ENCODE measurements around the gene SCMH1.

The SCMH1 gene

DNA sequence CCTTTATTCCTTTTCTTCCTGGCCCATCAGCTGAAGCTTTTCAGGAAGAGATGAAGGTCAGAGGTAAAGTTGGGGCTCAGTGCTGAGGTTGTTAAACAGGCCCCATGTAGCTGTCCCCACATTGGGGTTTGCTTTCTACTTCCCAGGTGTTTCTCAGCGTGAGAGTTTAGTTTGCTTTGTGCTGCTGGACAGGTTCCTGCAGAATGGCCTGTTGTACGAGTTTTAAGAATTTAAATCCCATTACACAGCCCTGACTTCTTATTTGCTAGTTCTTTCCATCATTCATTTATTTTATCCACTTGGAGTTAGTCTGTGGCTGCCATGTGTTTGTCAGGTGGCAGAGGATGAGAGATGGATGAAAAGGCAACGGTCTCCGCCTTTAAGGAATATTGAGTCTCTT lies 243.4 kb downstream of the SCMH1 start:
- no peak overlapping the region for H3K4me3 ChIP-seq (ENCODE audit: low read length)
- TF ChIP-seq ZNF274 (IDR thresholded peaks at IDR 0.05; ENCODE audit: low read depth, low read length), result no peak

DNA sequence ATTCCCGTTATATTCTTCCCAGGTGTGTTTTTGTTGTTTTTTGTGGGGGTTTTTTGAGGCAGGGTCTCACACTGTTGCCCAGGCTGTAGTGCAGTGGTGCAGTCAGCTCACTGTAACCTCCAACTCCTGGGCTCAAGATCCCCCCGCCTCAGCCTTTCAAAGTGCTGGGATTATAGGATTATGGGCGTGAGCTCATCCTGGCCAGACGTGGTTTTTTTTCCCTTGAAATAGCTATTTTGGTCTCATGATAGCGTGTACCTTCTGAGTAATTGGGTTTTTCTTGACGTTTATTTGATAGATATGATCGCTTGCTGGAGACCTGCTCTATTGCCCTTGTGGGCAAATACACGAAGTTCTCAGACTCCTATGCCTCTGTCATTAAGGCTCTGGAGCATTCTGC lies 245.0 kb downstream of the SCMH1 start:
- no peak overlapping the region for H3K4me3 ChIP-seq (ENCODE audit: low read length)
- TF ChIP-seq ZNF274 (IDR thresholded peaks at IDR 0.05; ENCODE audit: low read depth, low read length), result no peak

DNA sequence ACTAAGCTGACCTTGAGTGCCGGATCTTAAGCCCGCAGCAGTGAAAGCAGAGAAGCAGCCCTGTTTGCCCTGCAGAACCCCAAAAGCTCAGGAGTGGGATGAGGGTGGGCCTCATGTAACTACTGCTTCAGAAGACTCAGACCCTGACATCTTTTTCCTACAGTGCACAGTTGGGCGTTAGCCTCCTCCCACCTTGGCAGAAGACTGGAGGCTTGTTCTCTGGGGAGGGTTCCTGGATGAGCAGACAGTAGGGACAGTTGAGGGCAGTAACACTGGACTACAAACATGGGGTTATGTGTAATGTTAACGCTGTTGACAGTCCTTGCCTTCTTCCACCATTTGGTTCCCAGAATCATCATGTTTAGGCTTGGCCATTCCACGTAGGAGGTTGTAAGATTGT lies 253.0 kb downstream of the SCMH1 start:
- TF ChIP-seq ZNF274 (IDR thresholded peaks at IDR 0.05; ENCODE audit: low read depth, low read length), result no peak
- H3K4me3 ChIP-seq (ENCODE audit: low read length), result no peak overlapping the region

GRCh38 chr1:40988280-40988679 lies 253.8 kb downstream of the SCMH1 start:
- no peak for TF ChIP-seq ZNF274 (IDR thresholded peaks at IDR 0.05; ENCODE audit: low read depth, low read length)
- no peak overlapping the region for H3K4me3 ChIP-seq (ENCODE audit: low read length)

- no peak for TF ChIP-seq ZNF274 (IDR thresholded peaks at IDR 0.05; ENCODE audit: low read depth, low read length)
- H3K4me3 ChIP-seq (ENCODE audit: low read length), result no peak overlapping the region
These were observed 254.4 kb downstream of the SCMH1 start for GRCh38 chr1:40987439-40988276.

- no peak overlapping the region for H3K4me3 ChIP-seq (ENCODE audit: low read length)
- no peak for TF ChIP-seq ZNF274 (IDR thresholded peaks at IDR 0.05; ENCODE audit: low read depth, low read length)
These were observed 255.2 kb downstream of the SCMH1 start for GRCh38 chr1:40986956-40987355.

GRCh38 chr1:40986328-40986783 lies 255.8 kb downstream of the SCMH1 start:
- no peak overlapping the region for H3K4me3 ChIP-seq (ENCODE audit: low read length)
- no peak for TF ChIP-seq ZNF274 (IDR thresholded peaks at IDR 0.05; ENCODE audit: low read depth, low read length)

GRCh38 chr1:40985875-40986274 lies 256.2 kb downstream of the SCMH1 start:
- no peak overlapping the region for H3K4me3 ChIP-seq (ENCODE audit: low read length)
- TF ChIP-seq ZNF274 (IDR thresholded peaks at IDR 0.05; ENCODE audit: low read depth, low read length), result no peak

DNA sequence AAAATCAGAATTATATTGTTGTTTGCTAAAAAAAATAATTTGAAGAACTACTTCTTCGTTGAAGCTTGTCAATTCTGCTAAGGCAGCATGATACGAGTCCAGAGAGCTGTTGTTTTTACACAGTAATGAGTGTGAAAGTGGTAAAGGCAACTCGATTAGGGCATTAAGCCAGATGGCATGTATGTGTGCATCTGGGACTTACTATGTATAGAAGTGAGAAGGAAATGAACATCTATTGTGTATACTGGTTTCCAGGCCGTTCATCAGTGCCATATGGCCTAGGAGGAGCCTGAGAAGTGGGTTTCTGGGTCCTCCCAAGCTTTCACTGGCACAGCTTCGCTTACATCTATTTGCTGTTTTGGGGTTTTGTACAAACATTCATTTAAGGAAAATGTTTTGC lies 256.9 kb downstream of the SCMH1 start:
- no peak overlapping the region for H3K4me3 ChIP-seq (ENCODE audit: low read length)
- no peak for TF ChIP-seq ZNF274 (IDR thresholded peaks at IDR 0.05; ENCODE audit: low read depth, low read length)

DNA sequence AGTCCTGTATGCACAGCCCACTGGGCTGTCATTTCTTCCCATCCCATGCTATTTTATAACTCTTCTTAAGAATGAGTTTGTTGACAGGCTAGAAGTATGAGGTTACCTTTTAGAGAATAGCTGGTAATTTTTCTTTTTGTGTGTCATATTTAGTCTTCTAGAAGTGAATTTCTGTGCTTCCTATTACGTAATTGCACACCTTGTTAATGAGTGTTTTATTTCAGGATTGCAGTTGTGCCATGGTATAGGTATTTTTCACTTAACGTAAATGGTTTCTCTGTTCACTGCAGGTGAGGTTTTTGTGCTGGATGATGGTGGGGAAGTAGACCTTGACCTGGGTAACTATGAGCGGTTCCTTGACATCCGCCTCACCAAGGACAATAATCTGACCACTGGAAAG lies 257.6 kb downstream of the SCMH1 start:
- no peak overlapping the region for H3K4me3 ChIP-seq (ENCODE audit: low read length)
- TF ChIP-seq ZNF274 (IDR thresholded peaks at IDR 0.05; ENCODE audit: low read depth, low read length), result no peak

DNA sequence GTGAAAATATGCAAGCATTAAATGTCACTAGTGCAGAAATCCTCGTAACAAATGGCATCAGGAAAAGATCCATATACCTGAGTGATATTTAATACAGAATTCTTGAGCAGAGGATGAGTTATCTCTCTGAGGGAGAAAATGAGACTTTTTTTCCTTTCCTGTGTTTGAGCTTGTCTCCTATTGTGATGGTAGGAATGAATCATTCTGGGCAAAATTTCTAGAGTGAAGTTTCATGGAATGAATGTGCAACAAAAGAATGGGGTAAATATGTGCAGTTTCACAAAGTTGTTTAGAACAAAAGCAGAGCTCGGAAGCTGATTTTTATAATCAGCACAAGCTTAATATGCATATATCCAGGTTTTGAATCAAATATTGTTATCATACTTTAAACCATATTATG lies 258.0 kb downstream of the SCMH1 start:
- H3K4me3 ChIP-seq (ENCODE audit: low read length), result no peak overlapping the region
- TF ChIP-seq ZNF274 (IDR thresholded peaks at IDR 0.05; ENCODE audit: low read depth, low read length), result no peak

GRCh38 chr1:40983286-40983685 lies 258.8 kb downstream of the SCMH1 start:
- no peak overlapping the region for H3K4me3 ChIP-seq (ENCODE audit: low read length)
- no peak for TF ChIP-seq ZNF274 (IDR thresholded peaks at IDR 0.05; ENCODE audit: low read depth, low read length)

DNA sequence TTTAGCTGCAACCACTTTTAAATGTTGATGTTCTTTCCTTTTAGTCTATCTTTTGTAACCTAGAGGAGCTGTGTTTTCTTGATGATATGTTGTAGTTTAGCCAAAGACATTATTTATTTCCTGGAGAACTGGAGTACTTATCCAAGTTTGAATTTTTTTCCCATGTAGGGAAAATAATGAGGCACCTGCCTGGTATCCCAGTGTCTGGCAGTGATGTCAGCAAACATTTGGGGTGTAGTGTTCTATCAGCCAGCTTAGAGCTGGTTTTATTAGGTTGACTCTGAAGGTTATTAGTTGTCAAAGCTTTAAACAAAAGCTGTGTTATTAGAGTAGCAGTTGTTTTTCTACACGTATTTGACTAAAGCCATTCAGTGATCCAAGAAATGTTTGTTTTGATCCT lies 259.4 kb downstream of the SCMH1 start:
- TF ChIP-seq ZNF274 (IDR thresholded peaks at IDR 0.05; ENCODE audit: low read depth, low read length), result no peak
- H3K4me3 ChIP-seq (ENCODE audit: low read length), result no peak overlapping the region

- no peak overlapping the region for H3K4me3 ChIP-seq (ENCODE audit: low read length)
- no peak for TF ChIP-seq ZNF274 (IDR thresholded peaks at IDR 0.05; ENCODE audit: low read depth, low read length)
These were observed 260.2 kb downstream of the SCMH1 start for GRCh38 chr1:40981691-40982448.

Data from GM08714 (cell line).